ENCODE data around the gene SLC26A11.
A peak's percentile ranks its signal among the peaks of the same experiment; 100 is the strongest.
"Not testable (repeated sequence)": the region's sequence is repeated elsewhere in the genome, so short reads cannot be mapped to it uniquely, and the experiment has no call there.

Gene SLC26A11

GRCh38 chr17:80198144-80198661 is 22.0 kb upstream of the SLC26A11 start:
- DNase-seq = no peak

- not testable (repeated sequence) for DNase-seq
Observed at GRCh38 chr17:80199295-80199694, 20.9 kb upstream of the SLC26A11 start.

DNA sequence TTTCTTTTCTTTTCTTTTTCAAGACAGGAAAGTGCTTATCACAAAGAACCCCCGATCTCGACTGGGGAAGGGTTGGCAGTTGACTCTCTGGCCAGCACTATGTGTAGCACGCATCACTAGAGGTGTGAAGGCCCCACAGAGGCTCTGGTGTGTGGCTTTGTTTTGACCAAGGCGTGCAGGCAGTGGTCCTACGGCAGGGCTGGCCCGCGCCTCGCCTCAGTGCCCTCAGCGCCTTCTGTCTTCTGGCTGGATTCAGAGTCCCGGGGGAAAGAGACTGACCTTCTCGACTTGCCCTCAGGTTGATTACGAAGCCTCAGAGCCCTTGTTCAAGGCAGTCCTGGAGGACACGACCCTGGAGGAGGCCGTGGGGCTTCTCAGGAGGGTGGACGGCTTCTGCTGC is 18.8 kb upstream of the SLC26A11 start:
- no peak for DNase-seq

GRCh38 chr17:80202197-80202596 is 18.0 kb upstream of the SLC26A11 start:
- DNase-seq = no peak

GRCh38 chr17:80203471-80203963 is 16.7 kb upstream of the SLC26A11 start:
- DNase-seq = no peak

- no peak for DNase-seq
Observed at GRCh38 chr17:80204626-80205468, 15.4 kb upstream of the SLC26A11 start.

GRCh38 chr17:80205811-80206210 is 14.4 kb upstream of the SLC26A11 start:
- no peak for DNase-seq

DNA sequence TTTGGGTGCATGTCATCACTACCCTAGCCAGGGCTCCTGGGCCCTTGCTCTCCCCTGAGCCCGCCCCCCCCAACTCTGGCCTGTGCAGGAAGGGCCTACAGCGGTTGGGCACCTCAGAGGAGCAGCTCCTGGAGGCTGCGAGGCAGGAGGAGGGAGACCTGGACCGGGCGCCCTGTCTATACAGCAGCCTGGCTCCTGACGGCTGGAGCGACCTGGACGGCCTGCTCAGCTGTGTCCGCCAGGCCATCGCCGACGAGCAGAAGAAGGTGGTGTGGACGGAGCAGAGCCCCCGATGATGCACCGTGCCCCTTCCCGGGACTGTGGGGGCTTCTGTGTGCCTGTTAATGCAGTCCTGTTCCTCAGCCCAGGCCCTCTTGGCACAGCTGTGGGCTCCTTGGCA is 12.2 kb upstream of the SLC26A11 start:
- no peak for DNase-seq

DNA sequence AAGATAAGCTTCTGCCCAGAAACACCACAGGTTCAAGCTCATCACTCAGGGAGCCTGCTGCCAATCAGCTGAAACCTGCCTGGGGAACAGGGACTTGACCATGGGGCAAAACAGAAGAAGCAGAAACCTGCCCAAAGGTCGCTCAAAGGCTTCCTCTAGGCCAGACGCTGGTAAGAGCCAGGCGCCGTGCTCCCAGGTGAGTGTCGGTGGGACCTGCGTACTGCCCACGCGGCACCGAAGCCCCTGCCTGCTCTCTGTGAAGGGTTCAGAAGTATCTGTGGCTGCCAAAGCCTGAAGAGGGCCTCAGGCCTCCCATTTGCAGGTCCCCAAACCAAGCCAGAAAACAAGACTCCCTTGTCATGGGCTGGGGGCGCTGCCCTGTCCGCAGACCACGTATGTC is 10.5 kb upstream of the SLC26A11 start:
- DNase-seq = no peak

DNA sequence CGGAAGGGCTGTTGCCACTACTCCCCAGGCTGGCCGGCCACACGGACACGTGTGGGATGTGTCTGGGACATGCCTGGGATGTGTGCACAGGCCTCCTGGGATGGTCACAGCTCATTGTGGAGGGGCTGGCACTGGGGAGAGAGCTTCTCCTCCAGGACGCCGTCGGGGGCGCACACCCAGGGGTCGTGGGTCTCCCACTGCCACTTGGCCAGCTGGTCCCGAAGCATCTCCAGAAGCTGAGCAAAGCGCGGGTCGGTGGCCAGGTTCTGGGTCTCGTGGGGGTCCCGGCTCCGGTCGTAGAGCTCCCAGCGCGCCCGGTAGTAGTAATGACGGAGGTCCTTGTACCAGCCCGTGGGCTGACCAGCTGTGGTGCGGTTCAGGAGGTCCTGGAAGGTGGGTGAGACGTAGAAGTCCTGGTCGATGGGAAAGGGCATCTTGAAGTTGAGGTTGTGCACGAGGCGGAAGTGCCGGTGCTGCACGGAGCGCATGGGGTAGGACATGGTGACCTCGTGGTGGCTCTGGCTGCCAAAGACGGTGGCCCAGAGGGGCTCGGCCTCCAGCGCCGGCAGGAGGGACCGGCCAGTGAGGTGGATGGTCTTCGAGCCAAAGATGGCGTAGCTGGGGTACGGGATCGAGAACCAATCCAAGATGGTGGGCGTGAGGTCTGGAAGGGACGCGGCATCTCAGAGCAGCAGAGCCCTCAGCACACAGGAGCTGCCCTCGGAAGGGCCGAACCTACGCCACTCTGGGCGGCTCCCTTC is 9.7 kb upstream of the SLC26A11 start:
- DNase-seq = no peak

DNA sequence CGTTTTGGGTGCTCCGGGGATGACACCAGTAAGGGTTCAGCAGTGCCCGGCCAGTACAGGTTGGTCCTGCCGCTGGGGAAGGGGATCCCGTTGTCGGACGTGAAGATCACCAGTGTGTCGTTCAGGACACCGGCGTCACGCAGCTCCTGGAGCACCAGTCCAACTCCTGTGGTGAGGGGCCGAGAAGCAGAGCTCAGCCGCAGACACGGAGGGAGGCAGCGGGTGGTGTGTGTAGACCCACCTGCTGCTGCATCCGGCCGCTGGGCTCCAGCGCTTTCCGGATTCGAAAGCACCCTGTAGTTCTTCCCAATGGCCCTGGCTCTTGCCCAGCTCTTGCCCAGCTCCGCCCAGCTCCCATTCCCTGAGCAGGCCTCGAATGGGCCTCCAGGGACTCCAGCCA is 8.1 kb upstream of the SLC26A11 start:
- DNase-seq = no peak

DNA sequence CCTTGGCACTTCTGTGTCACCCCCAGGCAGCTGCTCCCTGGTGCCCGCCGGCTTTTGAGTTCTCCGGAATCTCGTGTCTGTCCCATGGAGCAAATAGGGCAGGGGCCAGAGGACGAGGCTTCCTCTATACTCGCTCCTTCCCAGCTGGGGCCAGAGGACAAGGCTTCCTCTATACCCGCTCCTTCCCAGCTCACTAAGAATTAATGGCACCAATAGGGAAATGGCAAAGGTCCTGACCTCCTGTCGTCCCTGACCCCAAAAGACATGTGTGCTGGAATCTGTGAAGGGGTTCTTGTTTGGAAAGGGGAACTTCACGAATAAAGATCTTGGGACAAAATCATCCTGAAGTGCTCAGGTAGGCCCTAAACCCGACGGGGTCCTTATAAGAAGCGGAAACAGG is 7.7 kb upstream of the SLC26A11 start:
- DNase-seq = no peak

- DNase-seq = no peak
Observed at GRCh38 chr17:80212962-80213642, 7.1 kb upstream of the SLC26A11 start.

- no peak for DNase-seq
Observed at GRCh38 chr17:80213643-80213975, 6.6 kb upstream of the SLC26A11 start.

GRCh38 chr17:80214012-80214877 is 6.0 kb upstream of the SLC26A11 start:
- DNase-seq = no peak

GRCh38 chr17:80214878-80215210 is 5.4 kb upstream of the SLC26A11 start:
- no peak for DNase-seq

DNA sequence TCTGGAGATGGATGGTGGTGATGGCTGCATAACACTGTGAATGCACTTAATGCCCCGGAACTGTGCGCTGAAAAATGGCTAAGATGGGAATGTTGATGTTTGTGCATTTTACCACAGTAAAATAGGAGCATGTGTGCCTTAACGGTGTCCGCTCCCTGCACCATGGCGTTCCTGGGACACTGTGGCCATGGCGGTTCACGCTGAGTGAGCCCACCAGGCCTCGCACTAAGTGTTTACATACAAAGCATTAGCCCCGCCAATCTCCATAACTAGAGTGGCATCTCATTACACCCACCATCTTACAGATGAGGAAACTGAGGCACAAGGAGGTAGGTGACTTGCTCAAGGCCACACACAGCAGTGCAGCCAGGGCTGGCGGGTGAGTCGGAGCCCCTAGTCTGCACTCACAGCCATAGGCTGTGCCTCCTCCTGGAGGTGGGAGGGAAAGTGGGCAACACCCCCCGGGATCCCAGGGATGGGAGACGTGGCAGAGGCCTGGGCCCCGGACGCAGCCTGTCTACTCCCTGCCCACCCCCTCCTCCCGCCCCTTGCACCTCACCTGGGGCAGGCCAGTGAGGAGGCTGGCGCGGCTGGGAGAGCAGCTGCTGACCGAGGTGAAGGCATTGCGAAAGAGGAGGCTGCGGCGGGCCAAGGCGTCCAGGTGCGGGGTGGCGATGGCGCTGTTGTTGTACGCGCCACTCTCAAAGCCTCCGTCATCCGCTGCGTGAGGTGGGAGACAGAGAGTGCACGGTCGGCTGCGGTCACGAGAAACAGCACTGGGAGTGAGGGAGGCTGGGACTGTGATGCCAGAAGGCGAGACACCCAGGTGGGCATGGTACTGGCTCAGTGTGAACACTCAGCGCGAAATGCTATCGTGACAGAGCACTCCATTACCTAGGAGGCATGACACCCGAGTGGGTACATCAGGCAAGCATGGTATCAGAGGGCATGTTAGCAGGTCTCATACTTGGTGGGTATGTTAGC is 3.5 kb upstream of the SLC26A11 start:
- no peak for DNase-seq

GRCh38 chr17:80217703-80218362 is 2.4 kb upstream of the SLC26A11 start:
- no peak for DNase-seq

GRCh38 chr17:80218391-80218790 is 1.8 kb upstream of the SLC26A11 start:
- no peak for DNase-seq

DNA sequence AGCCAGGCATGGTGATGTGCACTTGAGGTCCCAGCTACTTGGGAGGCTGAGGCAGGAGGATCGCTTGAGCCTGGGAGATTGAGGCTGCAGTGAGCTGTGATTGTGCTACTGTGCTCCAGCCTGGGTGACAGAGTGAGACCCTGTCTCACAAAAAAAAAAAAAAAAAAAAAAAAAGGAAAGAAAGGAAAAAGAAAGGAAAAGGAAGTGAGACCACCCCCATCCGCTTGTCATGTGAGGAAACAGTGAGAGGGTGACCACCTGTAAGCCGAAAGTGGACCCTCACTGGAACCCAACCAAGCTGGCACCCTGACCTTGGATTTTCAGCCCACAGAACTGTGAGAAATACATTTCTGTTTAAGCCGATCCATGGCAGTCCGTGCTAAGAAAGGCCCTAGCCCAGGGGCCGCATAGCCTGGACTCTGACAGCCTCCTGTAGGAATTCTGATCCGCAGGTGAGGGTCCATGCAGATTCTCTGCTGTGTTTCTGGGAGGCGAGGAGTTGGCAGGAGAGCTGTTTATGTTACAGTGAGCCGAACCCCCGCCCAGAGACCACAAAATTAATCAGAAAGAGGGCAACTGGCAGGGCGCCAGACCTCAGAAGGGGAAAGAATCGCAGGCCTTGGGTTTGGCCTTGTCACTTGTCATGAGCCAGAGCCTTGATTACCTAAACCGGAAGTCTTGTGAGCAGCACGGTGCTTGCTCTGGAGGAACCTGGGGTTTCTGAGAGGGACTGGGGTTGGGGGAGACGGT is 1.0 kb upstream of the SLC26A11 start:
- peak; percentile 95 for DNase-seq
